Activated naive CD8-positive, alpha-beta T cell treated with anti-CD3 and anti-CD28 coated beads for 36 hours (primary cell): ENCODE measurements around the gene PPP2R5E. TPM values are rescaled to one million over a fixed set of nuclear protein-coding genes. Genes with fewer than 3 reads are reported as not detected.
"Not testable (repeated sequence)": the region's sequence is repeated elsewhere in the genome, so short reads cannot be mapped to it uniquely, and the experiment has no call there.

Source experiments
- DNase-seq: peaks from one replicate; pipeline ENCODE4 v3.0.0; 2021
- H3K27ac Mint-ChIP-seq: one replicate; pipeline ENCODE4 v1.8.0; 2022; ENCODE audit warnings: mild to moderate bottlenecking, moderate library complexity, mixed read lengths
- H3K27me3 Mint-ChIP-seq: one replicate; pipeline ENCODE4 v1.8.0; 2022; ENCODE audit warnings: mild to moderate bottlenecking, mixed read lengths
- H3K36me3 Mint-ChIP-seq: one replicate; pipeline ENCODE4 v1.8.0; 2021; ENCODE audit warnings: mild to moderate bottlenecking, mixed read lengths
- H3K4me1 Mint-ChIP-seq: one replicate; pipeline ENCODE4 v1.8.0; 2021; ENCODE audit warnings: mixed read lengths
- H3K4me3 Mint-ChIP-seq: one replicate; pipeline ENCODE4 v1.8.0; 2022; ENCODE audit warnings: mild to moderate bottlenecking, moderate library complexity, mixed read lengths
- H3K9me3 Mint-ChIP-seq: one replicate; pipeline ENCODE4 v1.8.0; 2022; ENCODE audit warnings: mixed read lengths
- total RNA-seq, 2 experiments: library from RNA; stranded (reverse); gene quantifications; one replicate each; pipeline ENCODE4 v1.2.3, GENCODE V29; 2021

Gene PPP2R5E
- total RNA-seq, 2 experiments from 2014 or later: 42.8 to 44.8 TPM

- Mint-ChIP-seq H3K4me1 (peaks cover 22% of the 10 kb centered on the region), H3K27ac (peak overlapping the region; percentile 80), H3K9me3 (no peaks in the 10 kb centered on the region), H3K4me3 (peak overlapping the region; percentile 89), H3K27me3 (no peaks in the 10 kb centered on the region), H3K36me3 (peaks cover 16% of the 10 kb centered on the region)
- peak; percentile 6 for DNase-seq
Measured at GRCh38 chr14:63542231-63542999, 762 bp downstream of the PPP2R5E start.

GRCh38 chr14:63535918-63536317 is 7.3 kb downstream of the PPP2R5E start:
- DNase-seq: no peak
- H3K36me3 Mint-ChIP-seq: peaks cover 40% of the 10 kb centered on the region
- no peak overlapping the region for H3K27ac Mint-ChIP-seq
- no peaks in the 10 kb centered on the region for H3K27me3 Mint-ChIP-seq
- no peaks in the 10 kb centered on the region for H3K9me3 Mint-ChIP-seq
- H3K4me3 Mint-ChIP-seq: no peak overlapping the region
- peaks cover 8% of the 10 kb centered on the region for H3K4me1 Mint-ChIP-seq

GRCh38 chr14:63533474-63533873 is 9.7 kb downstream of the PPP2R5E start:
- Mint-ChIP-seq H3K36me3 (peaks cover 29% of the 10 kb centered on the region), H3K4me3 (no peak overlapping the region)

GRCh38 chr14:63524537-63525155 is 18.5 kb downstream of the PPP2R5E start:
- H3K4me3 Mint-ChIP-seq: no peak overlapping the region
- no peaks in the 10 kb centered on the region for H3K9me3 Mint-ChIP-seq
- H3K36me3 Mint-ChIP-seq: peaks cover 22% of the 10 kb centered on the region
- DNase-seq: no peak
- H3K27ac Mint-ChIP-seq: no peak overlapping the region
- peaks cover 16% of the 10 kb centered on the region for H3K4me1 Mint-ChIP-seq
- no peaks in the 10 kb centered on the region for H3K27me3 Mint-ChIP-seq

More at GRCh38 chr14:63533474-63533873, 9.7 kb downstream of the PPP2R5E start:
- Mint-ChIP-seq H3K4me1 (peaks cover 6% of the 10 kb centered on the region), H3K27me3 (no peaks in the 10 kb centered on the region), H3K9me3 (no peaks in the 10 kb centered on the region), H3K27ac (no peak overlapping the region)
- no peak for DNase-seq

GRCh38 chr14:63523735-63524426 is 19.3 kb downstream of the PPP2R5E start:
- H3K4me1 Mint-ChIP-seq: peaks cover 16% of the 10 kb centered on the region
- no peaks in the 10 kb centered on the region for H3K9me3 Mint-ChIP-seq
- no peak for DNase-seq
- H3K27ac Mint-ChIP-seq: no peak overlapping the region
- H3K36me3 Mint-ChIP-seq: peaks cover 26% of the 10 kb centered on the region
- no peaks in the 10 kb centered on the region for H3K27me3 Mint-ChIP-seq
- H3K4me3 Mint-ChIP-seq: no peak overlapping the region

GRCh38 chr14:63522511-63522910 is 20.7 kb downstream of the PPP2R5E start:
- peaks cover 16% of the 10 kb centered on the region for H3K4me1 Mint-ChIP-seq

GRCh38 chr14:63517354-63517753 is 25.8 kb downstream of the PPP2R5E start:
- no peak for DNase-seq
- Mint-ChIP-seq H3K9me3 (no peaks in the 10 kb centered on the region), H3K4me1 (peaks cover 28% of the 10 kb centered on the region), H3K27me3 (no peaks in the 10 kb centered on the region), H3K4me3 (no peak overlapping the region), H3K27ac (no peak overlapping the region), H3K36me3 (peaks cover 13% of the 10 kb centered on the region)

More at GRCh38 chr14:63522511-63522910, 20.7 kb downstream of the PPP2R5E start:
- H3K36me3 Mint-ChIP-seq: peaks cover 27% of the 10 kb centered on the region
- not testable (repeated sequence) for H3K27ac Mint-ChIP-seq, DNase-seq, H3K27me3 Mint-ChIP-seq, H3K4me3 Mint-ChIP-seq, H3K9me3 Mint-ChIP-seq

- Mint-ChIP-seq H3K27ac (no peak overlapping the region), H3K9me3 (no peaks in the 10 kb centered on the region), H3K4me3 (no peak overlapping the region), H3K4me1 (peaks cover 45% of the 10 kb centered on the region), H3K27me3 (no peaks in the 10 kb centered on the region), H3K36me3 (peaks cover 18% of the 10 kb centered on the region)
- DNase-seq: no peak
Measured at GRCh38 chr14:63515240-63515639, 27.9 kb downstream of the PPP2R5E start.

GRCh38 chr14:63513756-63514155 is 29.4 kb downstream of the PPP2R5E start:
- Mint-ChIP-seq H3K36me3 (peaks cover 13% of the 10 kb centered on the region), H3K9me3 (no peaks in the 10 kb centered on the region), H3K27ac (no peak overlapping the region), H3K4me1 (peaks cover 50% of the 10 kb centered on the region), H3K4me3 (no peak overlapping the region), H3K27me3 (no peaks in the 10 kb centered on the region)
- DNase-seq: no peak

- Mint-ChIP-seq H3K4me3 (no peak overlapping the region), H3K9me3 (no peaks in the 10 kb centered on the region), H3K27ac (no peak overlapping the region), H3K27me3 (no peaks in the 10 kb centered on the region), H3K36me3 (peaks cover 20% of the 10 kb centered on the region), H3K4me1 (peaks cover 58% of the 10 kb centered on the region)
- no peak for DNase-seq
Measured at GRCh38 chr14:63512861-63513260, 30.3 kb downstream of the PPP2R5E start.

- Mint-ChIP-seq H3K27me3 (no peaks in the 10 kb centered on the region), H3K27ac (peak overlapping the region; percentile 62), H3K4me3 (no peak overlapping the region), H3K4me1 (peaks cover 54% of the 10 kb centered on the region), H3K9me3 (no peaks in the 10 kb centered on the region), H3K36me3 (peaks cover 22% of the 10 kb centered on the region)
- no peak for DNase-seq
Measured at GRCh38 chr14:63510538-63510937, 32.6 kb downstream of the PPP2R5E start.

- no peak overlapping the region for H3K4me3 Mint-ChIP-seq
- peaks cover 19% of the 10 kb centered on the region for H3K36me3 Mint-ChIP-seq
- no peaks in the 10 kb centered on the region for H3K27me3 Mint-ChIP-seq
- no peak overlapping the region for H3K27ac Mint-ChIP-seq
- peak; percentile 12 for DNase-seq
- peaks cover 47% of the 10 kb centered on the region for H3K4me1 Mint-ChIP-seq
- H3K9me3 Mint-ChIP-seq: no peaks in the 10 kb centered on the region
Measured at GRCh38 chr14:63508033-63508432, 35.1 kb downstream of the PPP2R5E start.

GRCh38 chr14:63504648-63505047 is 38.5 kb downstream of the PPP2R5E start:
- H3K27ac Mint-ChIP-seq: no peak overlapping the region
- no peak for DNase-seq
- H3K9me3 Mint-ChIP-seq: no peaks in the 10 kb centered on the region
- peaks cover 20% of the 10 kb centered on the region for H3K36me3 Mint-ChIP-seq
- H3K27me3 Mint-ChIP-seq: no peaks in the 10 kb centered on the region
- H3K4me3 Mint-ChIP-seq: no peak overlapping the region
- H3K4me1 Mint-ChIP-seq: peaks cover 35% of the 10 kb centered on the region

GRCh38 chr14:63501429-63501828 is 41.7 kb downstream of the PPP2R5E start:
- Mint-ChIP-seq H3K27ac (no peak overlapping the region), H3K4me3 (no peak overlapping the region), H3K9me3 (no peaks in the 10 kb centered on the region), H3K27me3 (no peaks in the 10 kb centered on the region), H3K4me1 (peaks cover 30% of the 10 kb centered on the region), H3K36me3 (peaks cover 10% of the 10 kb centered on the region)
- no peak for DNase-seq

- H3K36me3 Mint-ChIP-seq: peaks cover 9% of the 10 kb centered on the region
- peaks cover 28% of the 10 kb centered on the region for H3K4me1 Mint-ChIP-seq
- no peaks in the 10 kb centered on the region for H3K9me3 Mint-ChIP-seq
- DNase-seq: no peak
- H3K27ac Mint-ChIP-seq: no peak overlapping the region
- no peak overlapping the region for H3K4me3 Mint-ChIP-seq
- H3K27me3 Mint-ChIP-seq: no peaks in the 10 kb centered on the region
Measured at GRCh38 chr14:63499701-63500250, 43.4 kb downstream of the PPP2R5E start.
